Activated CD4-positive, alpha-beta T cell treated with anti-CD3 and anti-CD28 coated beads, Interleukin-10, Interleukin-2, amounts not matched to agents 100 ng/mL and 50 ng/mL, durations not matched to agents 16 hours and 8 hours (primary cell): Measurements from ENCODE around the gene TANC2.

Source experiments
- DNase-seq: peaks from one replicate; pipeline ENCODE4 v3.0.0-alpha.2; 2020

TANC2 gene

GRCh38 chr17:62965686-62966425 is at the start of gene TANC2:
TSS of gene TANC2 (plus strand) at chr17:62966235. CDS start at chr17:63009560, 43,325 bp downstream.
- DNase-seq: peak; percentile 82

GRCh38 chr17:62916684-62917571 is 49.1 kb upstream of the TANC2 start:
- no peak for DNase-seq

GRCh38 chr17:62919388-62919787 is 46.6 kb upstream of the TANC2 start:
- no peak for DNase-seq

DNA sequence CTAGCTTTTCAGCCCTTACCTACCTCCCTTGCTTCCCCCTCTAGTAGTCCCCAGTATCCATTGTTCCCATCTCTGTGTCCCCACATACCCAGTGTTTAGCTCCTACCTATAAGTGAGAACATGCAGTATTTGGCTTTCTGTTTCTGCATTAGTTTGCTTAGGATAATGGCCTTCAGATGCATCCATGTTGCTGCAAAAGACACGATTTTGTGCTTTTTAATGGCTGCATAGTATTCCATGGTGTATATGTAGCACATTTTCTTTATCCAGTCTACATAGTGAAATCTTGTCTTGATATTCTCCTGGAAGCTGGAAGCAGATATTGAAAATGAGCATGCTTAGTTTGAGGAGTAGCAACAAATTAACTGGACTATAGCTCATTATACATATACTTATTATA is 45.7 kb upstream of the TANC2 start:
- DNase-seq: no peak

DNA sequence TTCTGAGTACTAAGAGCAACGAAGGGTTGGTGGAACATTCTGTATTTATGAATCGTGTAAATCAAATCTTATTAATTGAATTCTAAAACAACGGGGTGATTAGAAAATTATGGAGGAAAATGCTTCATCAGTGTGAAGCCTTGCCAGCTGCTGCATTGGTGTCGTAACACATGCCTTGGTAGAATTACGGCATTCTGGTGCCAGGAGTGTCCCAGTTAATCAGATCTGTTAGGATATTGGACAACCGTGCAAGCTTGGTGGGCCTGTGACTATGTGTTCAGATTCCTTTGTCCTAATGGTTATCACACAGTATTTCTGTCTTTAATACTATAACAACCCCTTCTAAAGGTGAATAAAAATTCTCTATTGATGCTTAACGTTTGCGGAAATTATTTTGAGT is 44.2 kb upstream of the TANC2 start:
- DNase-seq: no peak

- no peak for DNase-seq
Observed at GRCh38 chr17:62923258-62924150, 42.5 kb upstream of the TANC2 start.

GRCh38 chr17:62925267-62925836 is 40.7 kb upstream of the TANC2 start:
- no peak for DNase-seq

DNA sequence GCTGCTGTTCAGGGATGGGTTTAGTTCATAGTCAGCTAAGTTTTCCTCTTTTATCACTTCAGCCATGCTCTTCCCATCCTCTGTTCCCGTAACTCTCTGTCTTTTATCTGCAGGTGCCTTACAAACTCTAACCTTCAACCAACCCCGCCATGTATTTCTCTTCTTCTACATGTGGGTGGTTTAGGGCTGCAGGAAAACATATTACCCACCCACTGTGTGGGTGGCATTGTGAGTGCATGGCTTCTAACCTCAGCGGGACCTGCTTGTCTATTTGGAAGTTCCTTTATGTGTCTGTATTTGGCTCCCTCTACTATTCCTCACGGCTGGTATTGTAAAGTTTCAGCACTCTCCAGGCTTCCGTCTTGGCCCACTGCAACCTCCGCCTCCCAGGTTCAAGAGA is 39.0 kb upstream of the TANC2 start:
- no peak for DNase-seq

DNA sequence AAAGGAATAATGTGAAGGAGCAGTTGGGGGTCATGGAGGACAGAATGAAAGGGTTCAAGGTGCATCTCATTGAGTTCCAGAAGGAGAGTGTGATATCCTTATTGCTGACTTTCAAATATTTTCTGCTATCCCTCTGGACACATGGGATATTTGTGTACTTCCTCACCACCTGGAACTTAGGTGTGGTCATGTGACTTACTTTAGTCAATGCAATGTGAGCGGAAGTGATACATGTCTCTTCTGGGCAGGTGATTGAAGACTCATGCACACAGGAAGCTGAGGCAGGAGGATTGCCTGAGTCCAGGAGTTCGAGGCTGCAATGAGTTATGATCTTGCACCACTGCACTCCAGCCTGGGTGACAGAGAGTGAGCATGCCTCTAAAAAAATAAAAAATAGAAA is 36.7 kb upstream of the TANC2 start:
- DNase-seq: no peak

DNA sequence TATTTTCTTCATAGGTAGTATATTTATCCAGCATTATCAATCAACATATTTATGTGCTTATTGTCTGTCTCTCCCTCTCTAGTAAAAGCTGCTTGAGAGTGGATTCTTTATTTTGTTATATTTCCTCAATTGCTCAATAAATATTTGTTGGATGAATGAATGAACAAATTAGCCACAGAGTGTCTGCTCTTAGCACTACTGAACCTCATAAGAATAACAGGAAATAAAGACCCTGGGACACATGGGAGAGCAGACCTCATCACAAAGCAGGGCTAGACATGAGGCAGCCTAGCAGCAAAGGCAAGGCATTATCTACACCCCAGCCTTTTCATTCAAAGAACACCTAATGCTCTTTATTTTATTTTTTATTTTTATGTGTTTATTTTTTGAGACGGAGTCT is 34.9 kb upstream of the TANC2 start:
- DNase-seq: no peak

GRCh38 chr17:62933501-62934385 is 32.3 kb upstream of the TANC2 start:
- no peak for DNase-seq

DNA sequence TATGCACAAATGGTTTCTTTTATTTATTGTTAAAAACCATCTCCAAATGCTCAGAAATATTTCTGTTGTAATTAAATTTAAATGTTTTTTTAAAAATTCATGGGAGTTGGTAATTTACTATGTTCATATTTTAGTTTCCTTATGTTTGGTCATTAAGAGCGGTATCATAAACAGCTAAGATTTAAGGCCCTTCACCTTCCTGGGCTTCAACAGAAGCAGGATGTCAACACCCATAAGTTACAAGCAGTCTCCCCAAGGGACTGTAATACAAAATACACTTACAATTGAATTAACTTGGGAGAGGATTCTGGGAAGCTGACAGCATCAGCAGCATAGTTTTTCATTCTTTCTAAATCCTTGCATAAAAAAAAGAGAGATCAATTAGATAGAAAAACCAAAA is 30.9 kb upstream of the TANC2 start:
- no peak for DNase-seq

DNA sequence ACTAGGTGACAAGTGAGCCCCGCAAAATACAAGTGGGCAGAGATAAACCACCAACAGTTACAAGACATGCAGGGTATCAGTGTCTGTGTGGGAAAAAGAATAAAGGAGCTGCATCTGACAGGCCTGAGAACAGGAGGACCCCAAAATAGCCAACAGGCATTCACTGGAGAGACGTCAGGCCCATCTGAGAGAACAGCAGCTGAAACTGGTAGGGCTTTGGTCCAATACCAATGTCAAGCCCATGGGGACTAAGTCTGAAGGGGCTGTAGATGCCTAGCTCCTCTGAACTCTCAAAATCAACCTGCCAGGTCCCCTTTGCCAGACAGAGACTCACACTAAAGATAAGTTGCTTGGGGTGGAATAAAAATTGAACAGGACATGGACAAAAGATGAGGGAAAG is 30.5 kb upstream of the TANC2 start:
- DNase-seq: no peak

GRCh38 chr17:62937606-62938005 is 28.4 kb upstream of the TANC2 start:
- no peak for DNase-seq

GRCh38 chr17:62941358-62941991 is 24.6 kb upstream of the TANC2 start:
- DNase-seq: no peak

GRCh38 chr17:62948370-62948769 is 17.7 kb upstream of the TANC2 start:
- no peak for DNase-seq

DNA sequence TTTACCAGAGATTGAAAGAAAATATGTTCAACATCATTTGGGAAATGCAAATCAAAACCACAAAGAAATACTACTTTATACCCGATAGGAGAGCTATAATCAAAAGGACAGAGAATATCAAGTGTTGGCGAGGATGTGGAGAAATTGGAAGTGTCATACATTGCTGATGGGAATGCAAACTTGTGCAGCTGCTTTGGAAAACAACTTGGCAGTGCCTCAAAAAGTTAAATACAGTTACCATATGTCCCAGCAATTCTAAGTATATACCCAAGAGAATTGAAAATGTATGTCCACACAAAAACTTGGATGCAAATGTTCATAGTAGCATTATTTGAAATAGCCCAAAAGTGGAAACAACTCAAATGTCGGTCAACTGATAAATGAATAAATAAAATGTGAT is 17.0 kb upstream of the TANC2 start:
- DNase-seq: no peak

DNA sequence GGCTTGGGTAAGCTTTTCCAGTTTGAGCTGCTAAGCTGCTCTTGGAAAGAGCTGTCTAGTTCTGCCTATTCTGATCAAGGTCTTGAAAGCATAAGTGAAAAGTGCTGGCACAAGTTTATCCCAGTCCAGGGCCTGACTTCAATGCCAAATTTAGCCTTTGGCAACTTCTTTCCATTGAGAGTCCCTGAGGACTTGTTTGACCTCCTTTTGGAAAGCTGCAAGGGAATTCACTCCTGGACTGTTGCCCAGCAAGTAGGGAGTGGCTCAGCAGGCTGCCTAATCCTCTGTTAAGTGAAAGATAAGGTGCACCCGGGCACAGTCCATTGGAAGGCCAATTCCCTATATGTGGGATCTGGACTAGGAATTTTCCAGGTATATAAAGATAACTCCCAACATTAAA is 16.0 kb upstream of the TANC2 start:
- DNase-seq: no peak

DNA sequence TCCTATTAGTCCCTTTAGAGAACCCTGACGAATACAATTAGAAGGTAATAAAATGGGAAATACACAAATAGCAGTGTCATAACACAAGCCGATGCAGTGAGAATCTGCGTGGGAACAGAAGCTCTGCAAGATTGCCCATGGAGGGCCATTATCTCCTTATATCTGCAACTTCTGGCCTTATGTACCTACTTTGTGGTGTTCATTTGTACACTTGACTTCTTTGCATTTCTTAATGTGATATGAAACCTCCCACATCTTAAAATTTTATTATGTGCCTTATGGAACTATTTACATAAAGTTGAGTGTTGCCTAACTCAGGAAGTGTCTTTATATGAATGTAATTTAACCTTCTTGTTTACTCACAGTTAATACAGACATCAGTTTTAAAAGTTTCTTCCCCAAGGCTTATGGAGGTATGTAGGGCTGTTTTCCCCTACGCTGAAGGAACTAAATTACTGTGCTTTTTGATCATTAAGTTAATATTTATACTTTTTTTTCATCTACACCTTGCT is 10.1 kb upstream of the TANC2 start:
- DNase-seq: no peak

DNA sequence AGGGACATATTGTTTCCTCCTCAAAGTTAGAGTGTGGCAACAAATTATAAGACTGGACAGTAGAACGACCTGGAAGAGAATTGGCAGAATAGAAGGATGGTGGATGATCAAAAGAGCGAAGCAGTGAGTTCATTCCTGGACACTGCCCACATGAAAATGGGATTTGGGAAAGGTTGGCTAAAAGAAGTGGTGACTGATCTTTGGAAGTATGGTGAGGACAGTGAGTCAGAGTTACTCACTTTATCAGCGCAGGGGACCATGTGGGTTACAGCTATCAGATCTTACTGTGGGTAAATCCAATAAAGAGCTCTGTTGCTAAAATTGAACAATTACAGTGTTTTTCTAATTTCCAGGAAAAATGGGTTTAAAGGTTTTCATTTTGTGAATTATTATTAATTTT is 2.7 kb upstream of the TANC2 start:
- no peak for DNase-seq

- no peak for DNase-seq
Observed at GRCh38 chr17:62964506-62964905, 1.5 kb upstream of the TANC2 start.
